Activated CD8-positive, alpha-beta T cell treated with anti-CD3 and anti-CD28 coated beads, Interleukin-2, amount 10 ng/mL, durations not matched to agents 7 days and 5 days (primary cell): Measurements from ENCODE around the gene TBX2. TPM values are rescaled to one million over a fixed set of nuclear protein-coding genes. Genes with fewer than 3 reads are reported as not detected.

Source experiments
- ATAC-seq: fragments of 150-1000 bp; cut with Tn5 transposase; one replicate; pipeline ENCODE4 v1.10.0; 2021; ENCODE audit warnings: moderate library complexity
- CTCF ChIA-PET: fragments of 350-600 bp; sonication (Branson Sonifier 250); formaldehyde crosslinking; loops from one replicate; lab custom pipeline; 2021; ENCODE audit warnings: antibody characterized with exemption; lab: Charles Lee
- POLR2A ChIA-PET: fragments of 350-600 bp; sonication (Branson Sonifier 250); formaldehyde crosslinking; loops from one replicate; lab custom pipeline; 2021; ENCODE audit warnings: antibody characterized with exemption; lab: Charles Lee
- DNase-seq: peaks from one replicate; pipeline ENCODE4 v3.0.0-alpha.2; 2020
- H3K27ac Mint-ChIP-seq: one replicate; pipeline ENCODE4 v1.8.0; 2021; ENCODE audit warnings: mild to moderate bottlenecking, mixed read lengths
- H3K27me3 Mint-ChIP-seq: one replicate; pipeline ENCODE4 v1.8.0; 2021; ENCODE audit warnings: low read depth, mixed read lengths
- H3K36me3 Mint-ChIP-seq: one replicate; pipeline ENCODE4 v1.8.0; 2021; ENCODE audit warnings: low read depth, mixed read lengths
- H3K4me1 Mint-ChIP-seq: one replicate; pipeline ENCODE4 v1.8.0; 2021; ENCODE audit warnings: low read depth, mixed read lengths
- H3K4me3 Mint-ChIP-seq: one replicate; pipeline ENCODE4 v1.8.0; 2021; ENCODE audit warnings: mild to moderate bottlenecking, mixed read lengths
- H3K9me3 Mint-ChIP-seq: one replicate; pipeline ENCODE4 v1.8.0; 2022; ENCODE audit warnings: mixed read lengths; ENCODE audit not compliant: insufficient read depth
- total RNA-seq, 2 experiments: library from RNA; stranded (reverse); gene quantifications; one replicate each; pipeline ENCODE4 v1.2.3, GENCODE V29; 2021

Gene TBX2
- total RNA-seq, 2 experiments from 2014 or later, result not detected

DNA sequence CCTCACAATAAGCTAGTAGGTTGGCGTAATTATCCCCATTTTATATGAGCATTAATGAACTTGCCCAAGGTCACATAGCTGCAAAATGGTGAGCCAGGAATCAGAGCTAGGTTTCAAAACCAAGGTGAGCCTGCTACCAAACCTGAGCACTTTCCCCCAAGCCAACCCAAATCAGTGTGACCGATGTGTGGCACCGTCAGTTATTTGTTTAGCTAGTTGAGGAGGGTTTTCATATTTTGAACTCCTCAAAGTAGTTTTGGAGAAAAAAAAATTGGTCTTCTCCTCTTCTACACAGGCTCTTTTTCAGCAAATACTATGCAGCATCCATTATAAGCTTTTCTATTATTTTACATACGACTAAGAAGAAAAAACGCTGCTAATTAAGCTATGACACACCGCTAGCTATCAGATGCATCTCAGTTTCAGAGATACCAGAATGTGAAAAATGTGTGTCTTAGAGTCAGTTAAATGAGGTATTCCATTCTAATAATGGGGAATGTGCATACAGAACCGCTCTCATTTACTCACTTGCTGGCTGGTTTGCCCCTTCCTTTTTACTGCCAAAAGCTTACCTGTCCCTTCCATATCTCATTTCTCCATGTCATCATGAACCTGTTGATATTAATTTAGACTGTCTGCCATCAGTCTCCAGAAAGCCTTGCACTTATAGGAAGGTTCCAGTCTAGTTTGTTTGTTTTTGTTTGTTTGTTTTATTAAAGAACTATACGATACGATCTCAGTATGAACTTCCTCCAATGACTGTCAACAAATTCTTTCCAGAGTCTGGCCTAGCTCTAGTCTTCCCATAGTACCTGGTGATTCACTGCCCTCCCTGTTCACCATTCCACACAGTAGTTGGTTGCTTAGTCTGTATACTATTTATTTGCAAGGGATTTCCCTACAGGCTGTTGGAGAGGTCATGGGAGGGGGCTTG lies 50.3 kb downstream of the TBX2 start:
- CTCF ChIA-PET, result interaction anchor here (0.7 to 1.5 kb wide), 3 partner anchors 32 to 387 kb away, joined by 3 to 12 read pairs (median 6); no protein-coding TSS in a partner anchor
- ATAC-seq, result no peak

DNA sequence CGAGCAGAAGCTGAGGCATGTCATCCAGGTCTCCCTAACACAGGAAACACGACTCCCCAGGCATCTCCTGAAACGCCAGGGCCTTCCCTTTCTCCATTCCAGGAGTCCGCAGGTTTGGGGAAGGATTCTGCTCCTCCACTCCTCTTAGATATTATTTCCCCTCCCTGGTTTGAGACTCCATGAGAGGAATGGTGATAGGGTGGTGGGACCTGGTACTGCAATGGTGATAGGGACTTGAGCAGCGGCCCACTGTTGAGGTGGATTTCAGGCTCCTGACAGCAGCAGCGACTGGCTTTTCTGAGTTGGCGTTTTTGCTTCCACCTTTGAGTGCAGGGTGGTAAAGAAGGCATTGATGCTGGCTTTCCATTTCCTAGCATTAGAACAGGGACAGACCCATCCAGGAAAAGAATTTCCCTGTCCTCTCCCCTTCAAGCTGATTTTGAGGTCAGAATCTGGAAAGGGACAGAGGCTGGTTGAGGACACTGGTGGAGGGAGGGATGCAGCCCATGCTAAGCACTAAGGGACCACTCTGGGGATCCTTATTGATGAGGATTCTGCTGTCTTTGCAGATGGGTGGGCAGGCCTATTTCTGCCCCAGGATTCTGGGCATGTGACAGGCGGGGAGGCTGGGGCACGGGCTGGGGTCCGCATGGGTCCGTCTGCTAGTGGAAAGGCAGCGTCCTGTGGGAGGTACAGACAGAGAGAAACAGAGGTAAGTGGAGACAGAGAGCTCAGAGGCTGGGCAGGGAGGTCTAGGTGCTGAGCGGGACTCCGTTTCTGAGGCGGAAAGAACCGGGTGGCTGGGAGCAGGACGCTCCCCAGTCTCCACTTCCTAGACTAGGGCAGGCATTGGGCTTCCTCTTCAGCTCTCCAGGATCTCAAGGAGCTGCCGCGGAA lies 51.2 kb downstream of the TBX2 start:
- Mint-ChIP-seq H3K27ac (no peak overlapping the region), H3K4me3 (no peak overlapping the region), H3K4me1 (peaks cover 15% of the 10 kb centered on the region), H3K27me3 (peaks cover 59% of the 10 kb centered on the region), H3K9me3 (no peaks in the 10 kb centered on the region), H3K36me3 (peaks cover 1% of the 10 kb centered on the region)
- DNase-seq, result no peak
- no peak for ATAC-seq
- ChIA-PET POLR2A (no interaction called here), CTCF (no interaction called here)

More for the DNA sequence above, 50.3 kb downstream of the TBX2 start:
- Mint-ChIP-seq H3K36me3 (peaks cover 1% of the 10 kb centered on the region), H3K27ac (no peak overlapping the region), H3K4me1 (peaks cover 13% of the 10 kb centered on the region), H3K9me3 (no peaks in the 10 kb centered on the region), H3K27me3 (peaks cover 50% of the 10 kb centered on the region), H3K4me3 (no peak overlapping the region)
- POLR2A ChIA-PET, result interaction anchor here (0.6 kb wide), 1 partner anchor 10 kb away, joined by 3 read pairs; no protein-coding TSS in a partner anchor
- DNase-seq, result no peak

DNA sequence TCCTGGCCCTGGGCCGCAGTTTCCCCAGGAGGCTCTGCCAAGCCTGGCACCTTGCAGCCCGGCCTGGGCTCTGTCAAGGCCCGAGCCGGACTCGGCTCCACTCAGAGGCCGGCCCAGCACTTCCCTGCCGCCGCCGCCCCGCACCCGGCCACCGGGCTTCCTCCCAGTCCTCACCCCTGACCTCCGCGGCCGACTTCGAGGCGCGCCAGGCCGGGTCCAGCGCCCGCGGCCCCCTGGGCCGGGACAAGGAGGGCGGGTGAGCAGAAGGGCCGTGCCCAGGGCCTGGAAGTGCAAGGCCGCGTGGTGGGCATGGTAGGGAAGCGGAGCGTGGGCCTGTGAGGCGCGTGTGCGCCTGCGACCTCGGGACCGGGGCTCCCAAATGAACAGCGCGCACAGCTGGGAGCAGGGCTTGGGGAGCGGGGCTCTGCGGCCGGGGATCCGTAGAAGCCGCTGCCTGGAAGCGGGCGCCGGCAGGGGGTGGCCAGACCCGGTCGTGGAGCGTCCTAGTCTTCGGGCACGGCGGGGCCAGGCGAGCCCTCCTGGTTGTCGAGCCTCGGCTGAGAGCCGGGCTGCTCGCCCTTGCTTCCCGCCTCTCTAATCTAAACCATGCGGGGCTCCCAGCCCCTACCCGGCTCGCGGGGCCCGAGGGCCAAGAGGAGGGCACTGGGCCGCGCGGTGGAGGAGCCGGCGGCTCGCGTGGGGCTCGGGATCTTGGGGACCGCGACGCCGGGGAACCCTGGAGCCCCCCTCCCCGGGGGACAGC lies 52.1 kb downstream of the TBX2 start:
- DNase-seq (no peak), ATAC-seq (no peak)
- Mint-ChIP-seq H3K27ac (no peak overlapping the region), H3K9me3 (no peaks in the 10 kb centered on the region), H3K27me3 (peaks cover 58% of the 10 kb centered on the region), H3K4me1 (peaks cover 15% of the 10 kb centered on the region), H3K4me3 (no peak overlapping the region), H3K36me3 (peaks cover 1% of the 10 kb centered on the region)
- POLR2A ChIA-PET, result no interaction called here
- CTCF ChIA-PET, result no interaction called here

DNA sequence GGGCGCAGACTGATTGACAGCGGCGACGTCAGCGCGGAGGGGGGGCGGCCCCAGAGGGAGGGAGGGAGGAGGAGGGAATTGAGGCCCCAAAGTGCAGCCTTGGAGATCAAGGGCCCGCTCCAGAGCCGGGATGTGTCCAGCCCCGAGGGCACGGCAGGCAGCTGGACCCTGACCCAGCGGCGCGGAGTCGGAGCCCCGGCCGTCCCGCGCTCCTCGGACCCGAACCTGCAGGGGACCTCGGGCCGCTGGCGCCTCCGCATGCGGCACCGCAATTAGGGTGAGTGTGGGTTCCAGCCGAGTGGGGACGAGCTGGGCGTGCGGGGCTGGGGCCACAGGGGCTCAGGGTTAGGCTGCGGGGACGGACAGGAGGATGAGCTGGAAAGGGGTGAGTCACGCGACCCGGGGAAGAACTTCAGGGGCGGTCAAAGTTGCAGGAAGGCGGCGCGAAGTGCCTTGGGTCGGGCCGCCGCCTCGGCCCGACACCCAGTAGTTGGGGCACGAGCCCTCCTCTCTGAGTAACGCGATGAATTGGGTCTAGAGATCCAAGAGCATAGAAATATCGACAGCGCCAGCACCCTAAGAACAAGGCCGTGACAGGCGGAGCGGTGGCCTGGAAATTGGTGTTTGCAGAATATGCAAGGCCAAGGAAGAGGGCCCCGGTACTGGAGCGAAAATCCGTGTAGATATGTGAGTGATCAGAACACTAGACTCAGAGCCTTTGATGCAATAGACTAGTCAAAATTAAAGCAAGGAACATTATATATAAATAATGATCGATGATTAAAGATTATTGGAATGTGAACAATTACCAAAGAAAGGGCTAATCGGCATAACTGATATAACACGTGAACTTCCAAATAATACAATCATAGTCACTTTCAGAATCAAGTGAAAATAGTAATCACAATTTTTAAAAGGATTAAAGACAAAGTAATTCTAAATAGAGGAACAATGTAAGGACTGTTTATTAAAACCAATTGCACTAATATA lies 53.0 kb downstream of the TBX2 start, which contains the start of gene TBX4:
TBX4 (plus strand) TSS at position 122 of the 990 bp plus-strand sequence. CDS start 4,069 bp downstream, outside the sequence.
- CTCF ChIA-PET, result no interaction called here
- Mint-ChIP-seq H3K9me3 (no peaks in the 10 kb centered on the region), H3K4me3 (no peak within 1 kb of the TSS), H3K27me3 (peaks cover 59% of the 10 kb centered on the region), H3K4me1 (peaks cover 20% of the 10 kb centered on the region), H3K36me3 (peaks cover 1% of the 10 kb centered on the region), H3K27ac (no peak within 1 kb of the TSS)
- ATAC-seq (no peak), DNase-seq (no peak)
- POLR2A ChIA-PET, result no interaction called here

DNA sequence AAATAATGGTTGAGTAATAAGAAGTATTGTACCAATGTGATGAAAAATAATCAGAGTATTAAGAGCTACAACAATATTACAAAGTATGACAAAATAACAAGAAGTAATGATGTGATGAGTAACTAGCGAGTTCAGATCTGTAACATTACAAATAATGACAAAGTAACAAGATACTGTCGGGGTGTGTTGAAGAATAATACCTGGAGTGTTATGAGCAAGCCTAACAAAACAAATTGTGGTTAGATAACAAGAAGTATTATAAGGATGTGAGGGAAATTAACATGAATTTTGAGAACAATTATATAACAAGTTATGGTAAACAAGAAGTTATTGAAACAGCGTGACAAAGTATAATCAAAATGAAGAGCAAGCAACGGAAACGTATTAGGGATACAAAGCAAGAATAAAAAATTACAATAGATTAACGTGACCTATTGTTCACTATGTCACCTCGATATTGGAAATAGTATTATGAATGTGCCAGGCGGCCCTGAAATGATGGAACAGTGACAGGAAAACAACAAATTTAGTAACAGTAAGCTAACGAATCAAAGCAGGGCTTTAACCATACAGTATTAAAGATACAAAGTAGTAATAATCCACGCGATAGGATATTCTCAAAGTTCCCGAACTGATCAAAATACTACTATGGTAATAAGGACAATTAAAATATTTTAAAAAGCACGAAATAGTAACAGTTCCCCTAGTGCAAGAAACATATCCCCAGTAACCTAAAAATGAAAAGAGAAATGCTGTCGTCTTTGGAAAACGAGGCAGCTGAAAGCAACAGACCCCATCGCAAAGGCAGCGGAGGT lies 54.1 kb downstream of the TBX2 start:
- no peak overlapping the region for H3K4me3 Mint-ChIP-seq
- DNase-seq (no peak), ATAC-seq (no peak)
- H3K9me3 Mint-ChIP-seq, result no peaks in the 10 kb centered on the region
- no peak overlapping the region for H3K27ac Mint-ChIP-seq
- peaks cover 24% of the 10 kb centered on the region for H3K4me1 Mint-ChIP-seq
- ChIA-PET POLR2A (interaction anchor here (1.2 kb wide), 1 partner anchor 62 kb away, joined by 3 read pairs; no protein-coding TSS in a partner anchor), CTCF (interaction anchor here (0.7 to 1.1 kb wide), 3 partner anchors 43 to 612 kb away, joined by 3 read pairs; no protein-coding TSS in a partner anchor)
- H3K27me3 Mint-ChIP-seq, result peaks cover 69% of the 10 kb centered on the region
- peaks cover 1% of the 10 kb centered on the region for H3K36me3 Mint-ChIP-seq

DNA sequence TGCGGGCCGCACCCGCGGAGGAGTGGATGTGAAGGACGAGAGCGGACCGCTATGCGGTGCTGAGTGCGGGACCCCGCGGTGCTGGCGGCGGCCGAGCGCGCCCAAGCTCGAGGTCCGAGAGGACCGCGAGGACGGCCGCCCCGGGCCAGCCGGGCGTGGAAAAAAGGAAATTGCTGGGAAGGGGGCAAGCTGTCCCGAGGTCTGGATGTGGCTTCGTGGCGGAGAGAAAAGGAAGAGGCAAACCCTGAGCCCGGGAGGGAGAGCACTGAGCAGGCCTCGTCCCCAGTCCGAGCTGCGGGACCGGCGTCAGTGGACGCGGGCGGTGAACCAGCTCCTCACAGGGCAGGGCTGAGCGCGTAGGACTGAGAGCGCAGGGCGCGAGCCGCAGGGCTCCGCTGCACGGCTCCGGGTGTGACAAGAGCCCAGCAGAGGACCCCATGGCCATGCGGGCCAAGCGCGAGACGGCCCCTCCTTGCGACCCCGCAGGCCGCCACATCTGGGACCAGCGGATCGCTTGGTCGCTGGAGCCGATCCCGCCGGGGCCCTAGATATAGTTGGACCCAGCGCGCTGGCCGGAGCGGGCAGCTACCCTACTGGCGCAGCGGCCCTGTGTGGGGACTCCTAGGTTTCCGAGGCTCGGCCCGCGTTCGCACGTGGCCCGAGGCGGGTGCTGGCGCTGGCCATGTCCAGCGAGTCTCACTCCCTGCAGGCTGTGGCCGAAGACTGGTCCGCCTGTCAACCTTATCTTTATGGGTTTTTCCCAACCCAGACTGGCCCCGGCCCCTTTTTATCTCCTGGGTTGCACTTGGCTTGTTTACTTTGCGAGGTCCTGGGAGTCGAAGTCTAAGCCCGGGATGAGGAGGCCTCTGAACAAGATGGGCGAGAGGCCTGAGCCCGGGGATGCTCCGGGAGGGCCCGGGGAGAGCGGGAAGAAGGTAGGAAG lies 55.0 kb downstream of the TBX2 start:
- Mint-ChIP-seq H3K9me3 (no peaks in the 10 kb centered on the region), H3K27ac (no peak overlapping the region), H3K4me3 (no peak overlapping the region), H3K4me1 (peaks cover 24% of the 10 kb centered on the region), H3K27me3 (peaks cover 74% of the 10 kb centered on the region), H3K36me3 (peaks cover 1% of the 10 kb centered on the region)
- no peak for DNase-seq
- ChIA-PET POLR2A (interaction anchor here (1.2 kb wide), 1 partner anchor 63 kb away, joined by 3 read pairs; no protein-coding TSS in a partner anchor), CTCF (interaction anchor here (0.7 to 1.1 kb wide), 3 partner anchors 44 to 611 kb away, joined by 3 read pairs; no protein-coding TSS in a partner anchor)
- no peak for ATAC-seq

DNA sequence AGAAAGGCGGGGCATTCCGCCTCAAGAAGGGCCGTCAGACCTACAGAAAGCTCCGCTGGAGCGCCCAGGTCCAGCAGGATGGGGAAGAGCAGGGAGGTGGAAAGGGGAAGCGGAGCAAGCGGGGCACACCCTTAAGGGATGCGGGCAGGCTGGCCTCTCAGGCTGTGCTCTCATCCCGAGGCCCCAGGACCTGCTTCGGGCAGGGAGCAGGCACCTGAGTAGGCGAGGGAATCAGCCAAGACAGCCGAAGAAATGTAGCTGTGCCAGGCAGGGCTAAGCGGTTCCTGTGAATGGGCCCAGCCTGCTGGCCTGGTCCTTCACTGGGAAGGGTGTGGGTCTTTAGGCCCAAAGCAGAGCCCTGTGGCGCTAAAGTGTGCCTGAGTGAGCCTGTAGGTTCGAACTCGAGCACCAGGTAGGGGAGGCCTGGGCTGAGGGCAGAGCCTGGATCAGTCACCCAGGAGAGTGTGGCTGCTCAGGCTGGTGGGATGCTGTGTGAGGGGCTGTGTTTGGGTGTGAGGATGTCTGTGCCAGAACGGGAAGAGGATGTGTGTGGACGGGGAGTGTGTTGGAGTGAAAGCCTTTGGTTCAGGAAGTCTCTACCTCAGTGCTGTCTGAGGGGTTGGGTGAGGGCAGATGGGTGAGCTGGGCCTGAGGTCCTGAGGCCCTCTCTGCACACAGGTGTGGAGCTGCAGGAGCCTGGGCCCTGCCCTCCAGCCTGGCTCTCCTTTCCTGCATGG lies 55.8 kb downstream of the TBX2 start:
- CTCF ChIA-PET, result no interaction called here
- Mint-ChIP-seq H3K27me3 (peaks cover 76% of the 10 kb centered on the region), H3K36me3 (peaks cover 1% of the 10 kb centered on the region), H3K4me1 (peaks cover 24% of the 10 kb centered on the region), H3K27ac (no peak overlapping the region), H3K4me3 (no peak overlapping the region), H3K9me3 (no peaks in the 10 kb centered on the region)
- POLR2A ChIA-PET, result no interaction called here
- no peak for DNase-seq
- ATAC-seq, result no peak

DNA sequence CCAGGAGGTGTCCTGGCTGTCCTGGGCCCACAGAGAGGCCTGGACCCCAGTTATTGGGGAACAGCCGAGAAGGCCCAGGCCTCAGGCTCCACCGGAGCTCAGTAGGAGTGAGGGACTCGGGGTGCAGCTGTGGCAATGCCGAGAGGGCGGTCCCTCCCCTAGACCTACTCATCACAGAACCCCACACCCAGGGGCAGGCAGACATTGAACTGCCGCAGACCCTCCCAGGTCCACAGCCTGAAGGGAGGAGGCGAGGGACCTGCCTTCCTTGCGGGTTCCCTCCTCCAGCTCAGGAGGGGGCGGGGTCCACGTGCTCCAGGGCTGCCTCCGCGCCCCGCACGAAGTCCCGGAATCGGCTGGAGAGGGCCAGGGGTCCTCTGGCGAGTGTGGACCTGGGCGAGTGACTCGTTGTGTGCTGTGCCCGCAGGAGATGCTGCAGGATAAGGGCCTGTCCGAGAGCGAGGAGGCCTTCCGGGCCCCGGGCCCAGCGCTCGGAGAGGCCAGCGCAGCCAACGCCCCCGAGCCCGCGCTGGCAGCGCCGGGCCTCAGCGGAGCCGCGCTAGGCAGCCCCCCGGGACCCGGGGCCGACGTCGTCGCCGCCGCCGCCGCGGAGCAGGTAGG lies 56.5 kb downstream of the TBX2 start:
- Mint-ChIP-seq H3K27me3 (peaks cover 75% of the 10 kb centered on the region), H3K36me3 (peaks cover 1% of the 10 kb centered on the region), H3K9me3 (no peaks in the 10 kb centered on the region), H3K27ac (no peak overlapping the region), H3K4me3 (no peak overlapping the region), H3K4me1 (peaks cover 21% of the 10 kb centered on the region)
- no peak for ATAC-seq
- POLR2A ChIA-PET, result no interaction called here
- DNase-seq, result no peak
- CTCF ChIA-PET, result no interaction called here
